ENCODE measurements around the gene PCBD1.

PCBD1 gene

GRCh38 chr10:70909326-70909935 lies 21.1 kb upstream of the PCBD1 start:
- no peak for TF ChIP-seq CTCF (IDR thresholded peaks at IDR 0.05; ENCODE audit: low read depth, low read length)
- TF ChIP-seq EZH2phosphoT487 (IDR thresholded peaks at IDR 0.05; ENCODE audit: low read depth), result no peak
- no peak overlapping the region for H3K4me2 ChIP-seq (ENCODE audit: low read length)
- H2AFZ ChIP-seq (ENCODE audit: low read depth, low read length), result no peak overlapping the region
- H3K4me3 ChIP-seq (ENCODE audit: low read length), result no peak overlapping the region
- no peaks in the 10 kb centered on the region for H4K20me1 ChIP-seq (ENCODE audit: insufficient read depth, low read length)
- H3K9me3 ChIP-seq (ENCODE audit: insufficient read depth, low read length), result no peaks in the 10 kb centered on the region
- no peaks in the 10 kb centered on the region for H3K79me2 ChIP-seq (ENCODE audit: low read length)
- no peak overlapping the region for H3K27ac ChIP-seq (ENCODE audit: low read length)
- no peaks in the 10 kb centered on the region for H3K36me3 ChIP-seq (replicated peaks; ENCODE audit: low read depth, low read length)
- no peak overlapping the region for H3K9ac ChIP-seq (ENCODE audit: low read length)
- no peaks in the 10 kb centered on the region for H3K27me3 ChIP-seq (ENCODE audit: low read depth, low read length)
- no peaks in the 10 kb centered on the region for H3K4me1 ChIP-seq (ENCODE audit: low read length)

- TF ChIP-seq CTCF (IDR thresholded peaks at IDR 0.05; ENCODE audit: low read depth, low read length), result no peak
- no peak for TF ChIP-seq EZH2phosphoT487 (IDR thresholded peaks at IDR 0.05; ENCODE audit: low read depth)
- Histone ChIP-seq H3K79me2 (ENCODE audit: low read length) (no peaks in the 10 kb centered on the region), H3K9me3 (ENCODE audit: insufficient read depth, low read length) (no peaks in the 10 kb centered on the region), H3K36me3 (replicated peaks; ENCODE audit: low read depth, low read length) (no peaks in the 10 kb centered on the region), H3K4me3 (ENCODE audit: low read length) (no peak overlapping the region), H3K27ac (ENCODE audit: low read length) (no peak overlapping the region), H3K27me3 (ENCODE audit: low read depth, low read length) (no peaks in the 10 kb centered on the region), H3K4me2 (ENCODE audit: low read length) (no peak overlapping the region), H3K4me1 (ENCODE audit: low read length) (no peaks in the 10 kb centered on the region), H4K20me1 (ENCODE audit: insufficient read depth, low read length) (no peaks in the 10 kb centered on the region), H3K9ac (ENCODE audit: low read length) (no peak overlapping the region), H2AFZ (ENCODE audit: low read depth, low read length) (no peak overlapping the region)
Measured at GRCh38 chr10:70908406-70909296, 20.3 kb upstream of the PCBD1 start.

- H4K20me1 ChIP-seq (ENCODE audit: insufficient read depth, low read length), result no peaks in the 10 kb centered on the region
- H3K9me3 ChIP-seq (ENCODE audit: insufficient read depth, low read length), result no peaks in the 10 kb centered on the region
- no peak overlapping the region for H3K27ac ChIP-seq (ENCODE audit: low read length)
- no peak overlapping the region for H3K9ac ChIP-seq (ENCODE audit: low read length)
- H3K4me3 ChIP-seq (ENCODE audit: low read length), result no peak overlapping the region
- H2AFZ ChIP-seq (ENCODE audit: low read depth, low read length), result no peak overlapping the region
- H3K4me2 ChIP-seq (ENCODE audit: low read length), result no peak overlapping the region
- TF ChIP-seq EZH2phosphoT487 (IDR thresholded peaks at IDR 0.05; ENCODE audit: low read depth) (no peak), CTCF (IDR thresholded peaks at IDR 0.05; ENCODE audit: low read depth, low read length) (no peak)
- H3K27me3 ChIP-seq (ENCODE audit: low read depth, low read length), result no peaks in the 10 kb centered on the region
- no peaks in the 10 kb centered on the region for H3K4me1 ChIP-seq (ENCODE audit: low read length)
- no peaks in the 10 kb centered on the region for H3K36me3 ChIP-seq (replicated peaks; ENCODE audit: low read depth, low read length)
- H3K79me2 ChIP-seq (ENCODE audit: low read length), result no peaks in the 10 kb centered on the region
Measured at GRCh38 chr10:70907637-70908405, 19.5 kb upstream of the PCBD1 start.
